Hematopoietic multipotent progenitor cell treated with erythropoietin and hydrocortisone succinate and interleukin-3 and kit ligand, for 4 days (in vitro differentiated cells): ENCODE data around the gene GPI.
"Not testable (repeated sequence)": the region's sequence is repeated elsewhere in the genome, so short reads cannot be mapped to it uniquely, and the experiment has no call there.

Experiments used
- DNase-seq: peaks from one replicate; pipeline ENCODE4 v3.0.0-alpha.2; 2015

GPI gene

DNA sequence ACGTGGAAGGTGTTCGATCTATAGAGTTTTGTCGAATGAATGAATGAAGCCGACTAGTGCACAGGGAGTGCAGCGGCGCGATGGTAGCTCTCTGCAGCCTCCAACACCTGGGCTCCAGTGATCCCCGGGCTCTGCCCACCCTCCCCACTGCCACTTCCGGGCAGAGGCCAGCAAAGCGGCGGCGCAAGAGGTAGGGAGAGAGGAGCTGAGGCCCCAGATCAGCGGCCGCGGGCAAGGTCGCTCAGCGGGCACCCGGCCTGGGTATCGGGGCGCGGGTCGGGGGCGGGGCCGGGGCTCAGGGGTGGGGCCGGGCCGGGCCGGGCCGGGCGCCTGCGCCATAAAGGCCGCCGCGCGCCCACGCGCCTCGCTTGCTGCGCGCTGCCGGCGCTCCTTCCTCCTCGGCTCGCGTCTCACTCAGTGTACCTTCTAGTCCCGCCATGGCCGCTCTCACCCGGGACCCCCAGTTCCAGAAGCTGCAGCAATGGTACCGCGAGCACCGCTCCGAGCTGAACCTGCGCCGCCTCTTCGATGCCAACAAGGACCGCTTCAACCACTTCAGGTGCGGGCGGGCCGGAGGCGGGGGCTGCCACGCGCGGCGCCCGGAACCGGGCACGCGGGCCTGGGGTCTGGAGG, at the start of gene GPI:
GPI (plus strand) TSS at position 367 of the 633 bp plus-strand sequence; CDS start at position 438, 71 bp downstream.
- peak; percentile 85 for DNase-seq

GRCh38 chr19:34316247-34316646, 48.7 kb upstream of the GPI start:
- DNase-seq = no peak

DNA sequence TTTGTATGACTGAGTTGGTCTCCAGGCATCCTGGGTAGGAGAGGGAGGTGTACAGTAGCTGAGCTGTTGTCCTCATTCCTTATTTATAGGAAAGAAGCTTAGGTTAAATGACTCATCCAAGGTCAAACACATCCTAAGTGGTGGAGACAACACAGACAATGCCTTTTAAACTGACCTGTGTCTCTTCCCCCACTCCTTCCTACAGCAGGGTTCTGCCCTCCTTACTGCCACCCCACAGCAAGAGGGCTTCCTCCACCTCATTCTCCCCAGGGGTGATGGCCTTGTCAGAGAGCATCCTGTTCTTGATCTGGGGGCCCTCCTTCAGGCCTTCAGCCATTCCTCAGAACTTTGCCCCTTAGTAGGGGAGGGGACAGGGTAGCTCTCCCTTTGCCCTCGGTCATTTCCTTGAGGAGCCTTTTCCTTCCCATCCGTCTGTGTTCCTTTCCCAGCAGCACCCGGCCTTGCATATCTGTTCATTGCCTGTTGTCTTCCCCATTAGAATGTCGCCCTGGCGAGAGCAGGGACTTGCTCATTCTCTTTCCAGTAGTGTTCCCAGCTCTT, 48.2 kb upstream of the GPI start:
- DNase-seq = no peak

DNA sequence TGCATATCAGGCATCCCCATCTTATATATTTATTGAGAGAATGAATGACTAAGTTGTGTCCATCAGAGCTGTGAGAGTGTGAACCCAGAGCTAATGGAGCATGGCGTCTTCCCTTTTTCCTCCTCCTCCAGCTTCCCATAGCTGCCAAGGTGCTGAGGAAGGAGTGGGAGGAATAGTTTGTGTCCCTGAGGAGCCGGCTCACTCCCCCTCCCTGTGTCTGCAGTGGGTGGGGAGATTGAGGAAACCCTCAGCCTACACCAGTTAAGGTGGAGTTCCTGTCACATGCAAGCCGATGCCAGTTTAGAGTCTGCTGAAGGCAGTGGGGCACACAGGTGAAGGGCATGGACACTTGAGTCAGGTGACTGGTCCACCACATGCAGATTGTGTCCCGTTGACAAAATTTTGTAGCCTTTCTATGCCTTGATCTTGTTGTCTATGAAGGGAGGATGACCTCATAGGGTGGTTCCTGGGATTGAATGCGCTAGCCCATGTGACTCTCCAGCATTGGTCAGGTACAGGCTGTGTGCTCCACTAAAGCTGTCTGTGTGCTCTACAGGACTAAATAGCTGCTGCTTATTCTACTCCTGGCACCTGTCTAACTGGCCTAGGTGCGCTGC, 47.6 kb upstream of the GPI start:
- DNase-seq = peak; percentile 7

DNA sequence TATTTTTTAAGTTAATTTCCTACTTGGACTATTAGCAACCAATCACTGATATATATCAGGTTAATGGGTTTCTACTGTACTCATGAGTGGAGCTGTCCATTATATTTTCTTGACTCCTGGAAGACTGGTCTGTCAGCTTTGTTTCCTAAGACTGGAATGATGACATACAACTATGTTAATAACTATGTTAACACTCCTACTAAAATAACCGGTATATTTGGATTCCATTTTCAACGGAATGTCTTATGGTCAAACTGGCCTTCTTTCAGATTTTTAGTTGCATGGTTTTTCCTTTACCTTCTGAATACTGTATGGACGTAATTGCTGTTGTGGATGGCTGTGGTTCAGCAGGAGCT, 45.8 kb upstream of the GPI start:
- no peak for DNase-seq

GRCh38 chr19:34319785-34320184, 45.2 kb upstream of the GPI start:
- DNase-seq = no peak

GRCh38 chr19:34320277-34320676, 44.7 kb upstream of the GPI start:
- DNase-seq = no peak

GRCh38 chr19:34321735-34322134, 43.3 kb upstream of the GPI start:
- DNase-seq = no peak

GRCh38 chr19:34323433-34324204, 41.4 kb upstream of the GPI start:
- no peak for DNase-seq

GRCh38 chr19:34324320-34324719, 40.7 kb upstream of the GPI start:
- no peak for DNase-seq

DNA sequence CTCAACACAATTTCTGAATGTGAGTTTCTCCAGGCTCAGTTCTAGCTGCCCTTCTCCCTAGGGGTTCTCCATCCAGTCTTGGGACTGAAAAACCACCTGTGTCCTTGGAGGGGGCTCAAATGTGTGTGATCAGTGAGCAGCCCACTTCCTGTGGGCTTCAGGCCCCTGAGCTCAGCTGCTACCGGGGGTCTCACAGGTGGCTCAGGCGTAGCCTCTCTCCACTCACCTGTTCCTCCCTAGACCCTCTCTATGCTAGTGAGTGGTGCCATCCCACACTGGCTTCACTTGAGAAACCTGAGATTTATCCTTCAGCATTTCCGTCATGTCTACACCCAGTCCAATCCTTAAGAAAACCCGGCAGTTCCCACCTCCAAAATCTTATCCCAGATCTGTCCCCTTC, 39.8 kb upstream of the GPI start:
- no peak for DNase-seq

DNA sequence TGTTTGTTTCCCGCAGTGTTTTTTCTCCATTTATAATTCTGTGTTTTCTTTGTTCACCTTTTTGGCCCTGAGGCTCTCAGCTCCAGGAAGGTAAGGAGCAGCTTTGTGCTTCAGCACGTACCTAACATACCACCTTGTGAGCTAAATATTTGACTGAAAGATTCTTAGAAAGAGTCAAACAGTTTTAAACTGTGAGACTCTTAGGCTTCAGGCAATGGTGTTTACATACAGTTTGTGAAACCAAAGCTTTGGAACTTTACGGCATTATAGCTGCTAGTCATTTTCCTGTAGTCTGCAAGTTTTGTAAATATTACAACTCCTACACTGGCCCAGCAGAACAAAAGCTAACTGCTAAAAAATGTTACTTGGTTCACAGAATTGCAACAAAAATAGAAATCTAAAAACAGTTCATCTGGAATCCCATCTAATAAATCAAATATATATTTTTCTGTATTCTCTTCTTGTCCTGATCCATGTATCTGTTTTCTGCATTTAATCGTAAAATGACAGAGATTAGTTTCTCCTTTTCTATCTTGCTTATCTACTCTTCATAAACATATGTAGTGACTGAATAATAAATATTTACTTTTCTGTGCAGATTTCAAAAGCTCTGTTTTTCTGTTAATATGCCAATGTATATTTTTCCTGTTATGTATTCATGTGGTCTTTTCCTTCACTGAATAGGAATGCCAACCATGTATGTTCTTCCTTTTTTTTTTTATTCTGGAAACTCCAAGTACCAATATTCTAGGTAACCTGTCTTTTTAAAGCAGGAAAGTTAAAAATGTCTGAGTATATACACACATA, 38.8 kb upstream of the GPI start:
- no peak for DNase-seq

- DNase-seq = no peak
Observed at GRCh38 chr19:34327851-34328250, 37.1 kb upstream of the GPI start.

GRCh38 chr19:34328982-34329381, 36.0 kb upstream of the GPI start:
- no peak for DNase-seq

DNA sequence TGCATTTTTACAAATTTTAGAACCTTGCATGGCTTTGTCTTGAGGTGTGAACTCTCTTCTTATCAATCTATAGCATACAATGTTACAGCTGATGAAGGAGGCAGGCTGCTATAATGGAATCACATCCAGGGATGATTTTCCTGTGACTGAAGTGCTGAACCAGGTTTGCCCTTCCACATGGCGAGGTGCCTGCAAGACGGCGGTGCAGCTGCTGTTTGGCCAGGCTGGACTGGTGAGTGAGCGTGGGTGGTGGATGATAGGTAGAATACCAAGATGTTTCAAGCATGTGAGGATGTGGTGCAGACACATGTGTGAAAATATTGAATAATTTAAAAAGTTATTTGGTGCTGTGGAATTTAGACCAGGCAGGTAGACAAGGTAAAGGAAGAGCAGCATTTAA, 34.9 kb upstream of the GPI start:
- DNase-seq = no peak

DNA sequence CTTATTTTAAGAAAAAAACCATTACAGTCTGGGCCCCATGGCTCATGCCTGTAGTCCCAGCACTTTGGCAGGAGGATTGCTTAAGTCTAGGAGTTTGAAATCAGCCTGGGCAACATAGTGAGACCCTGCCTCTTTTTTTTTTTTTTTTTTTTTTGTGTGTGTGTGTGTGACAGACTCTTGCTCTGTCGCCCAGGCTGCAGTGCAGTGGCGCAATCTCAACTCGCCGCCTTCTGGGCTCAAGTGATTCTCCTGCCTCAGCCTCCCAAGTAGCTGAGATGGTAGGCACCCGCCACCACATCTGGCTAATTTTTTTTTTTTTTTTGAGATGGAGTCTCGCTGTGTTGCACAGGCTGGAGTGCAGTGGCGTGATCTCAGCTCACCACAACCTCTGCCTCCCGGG, 34.4 kb upstream of the GPI start:
- not testable (repeated sequence) for DNase-seq

- not testable (repeated sequence) for DNase-seq
Observed at GRCh38 chr19:34331596-34331995, 33.4 kb upstream of the GPI start.

GRCh38 chr19:34332027-34332760, 32.8 kb upstream of the GPI start:
- no peak for DNase-seq

GRCh38 chr19:34335914-34336313, 29.1 kb upstream of the GPI start:
- DNase-seq = no peak

GRCh38 chr19:34336781-34337271, 28.2 kb upstream of the GPI start:
- DNase-seq = peak; percentile 59

GRCh38 chr19:34337739-34338138, 27.3 kb upstream of the GPI start:
- no peak for DNase-seq
